ENCODE data around the gene MAGI1.

The MAGI1 gene

GRCh38 chr3:65703026-65703425 lies 335.7 kb downstream of the MAGI1 start:
- no peak for ATAC-seq

- no peak for ATAC-seq
These were observed 336.5 kb downstream of the MAGI1 start for GRCh38 chr3:65702202-65702601.

- ATAC-seq, result no peak
These were observed 337.2 kb downstream of the MAGI1 start for GRCh38 chr3:65701516-65701915.

- ATAC-seq, result no peak
These were observed 349.3 kb downstream of the MAGI1 start for GRCh38 chr3:65689436-65689835.

GRCh38 chr3:65687741-65688140 lies 351.0 kb downstream of the MAGI1 start:
- no peak for ATAC-seq

GRCh38 chr3:65685621-65686235 lies 353.0 kb downstream of the MAGI1 start:
- no peak for ATAC-seq

- ATAC-seq, result no peak
These were observed 360.2 kb downstream of the MAGI1 start for GRCh38 chr3:65678516-65678915.

- ATAC-seq, result no peak
These were observed 361.2 kb downstream of the MAGI1 start for GRCh38 chr3:65677486-65678010.

GRCh38 chr3:65676580-65676979 lies 362.1 kb downstream of the MAGI1 start:
- no peak for ATAC-seq

GRCh38 chr3:65675011-65675410 lies 363.7 kb downstream of the MAGI1 start:
- ATAC-seq, result no peak

- no peak for ATAC-seq
These were observed 364.5 kb downstream of the MAGI1 start for GRCh38 chr3:65674226-65674625.

- no peak for ATAC-seq
These were observed 365.6 kb downstream of the MAGI1 start for GRCh38 chr3:65672871-65673815.

GRCh38 chr3:65672061-65672460 lies 366.7 kb downstream of the MAGI1 start:
- no peak for ATAC-seq

- no peak for ATAC-seq
These were observed 367.7 kb downstream of the MAGI1 start for GRCh38 chr3:65671004-65671403.

- ATAC-seq, result no peak
These were observed 369.4 kb downstream of the MAGI1 start for GRCh38 chr3:65669163-65669875.

GRCh38 chr3:65667963-65668362 lies 370.8 kb downstream of the MAGI1 start:
- ATAC-seq, result no peak

GRCh38 chr3:65666448-65667091 lies 372.1 kb downstream of the MAGI1 start:
- no peak for ATAC-seq

- ATAC-seq, result no peak
These were observed 372.8 kb downstream of the MAGI1 start for GRCh38 chr3:65665915-65666314.

GRCh38 chr3:65664931-65665330 lies 373.8 kb downstream of the MAGI1 start:
- ATAC-seq, result no peak

GRCh38 chr3:65664446-65664845 lies 374.3 kb downstream of the MAGI1 start:
- ATAC-seq, result no peak

- ATAC-seq, result no peak
These were observed 376.6 kb downstream of the MAGI1 start for GRCh38 chr3:65662095-65662494.

- ATAC-seq, result no peak
These were observed 378.6 kb downstream of the MAGI1 start for GRCh38 chr3:65660000-65660598.
